T follicular helper cell (primary cell): ENCODE results near the gene C20orf202.

Experiments used
- DNase-seq: peaks from one replicate; pipeline ENCODE4 v3.0.0-alpha.2; 2020; ENCODE audit warnings: low read depth

C20orf202 gene

GRCh38 chr20:1184638-1185315, 18.5 kb upstream of the C20orf202 start, which contains the start of gene TMEM74B:
Gene TMEM74B, minus strand, starts transcription at chr20:1184981. Its CDS starts 1,180 bp downstream, at chr20:1183801.
- no peak for DNase-seq

- DNase-seq: no peak
Observed at GRCh38 chr20:1185316-1185741, 17.9 kb upstream of the C20orf202 start.

GRCh38 chr20:1185790-1186334, 17.4 kb upstream of the C20orf202 start:
- peak; percentile 24 for DNase-seq

- DNase-seq: no peak
Observed at GRCh38 chr20:1186367-1186991, 16.8 kb upstream of the C20orf202 start.

- no peak for DNase-seq
Observed at GRCh38 chr20:1187605-1188171, 15.6 kb upstream of the C20orf202 start.

GRCh38 chr20:1188347-1188746, 14.9 kb upstream of the C20orf202 start:
- DNase-seq: no peak

- DNase-seq: no peak
Observed at GRCh38 chr20:1189827-1190226, 13.4 kb upstream of the C20orf202 start.

GRCh38 chr20:1190847-1191246, 12.4 kb upstream of the C20orf202 start:
- DNase-seq: no peak

- no peak for DNase-seq
Observed at GRCh38 chr20:1191299-1191698, 12.0 kb upstream of the C20orf202 start.

- DNase-seq: no peak
Observed at GRCh38 chr20:1195226-1195625, 8.0 kb upstream of the C20orf202 start.

- no peak for DNase-seq
Observed at GRCh38 chr20:1196634-1197033, 6.6 kb upstream of the C20orf202 start.

- DNase-seq: no peak
Observed at GRCh38 chr20:1197801-1198200, 5.5 kb upstream of the C20orf202 start.

GRCh38 chr20:1198751-1199150, 4.5 kb upstream of the C20orf202 start:
- DNase-seq: no peak

- no peak for DNase-seq
Observed at GRCh38 chr20:1199212-1199873, 3.9 kb upstream of the C20orf202 start.

GRCh38 chr20:1199964-1200363, 3.3 kb upstream of the C20orf202 start:
- no peak for DNase-seq

- no peak for DNase-seq
Observed at GRCh38 chr20:1203630-1204029, 376 bp downstream of the C20orf202 start.

GRCh38 chr20:1204113-1204512, 859 bp downstream of the C20orf202 start:
- no peak for DNase-seq

- no peak for DNase-seq
Observed at GRCh38 chr20:1204576-1204975, 1.3 kb downstream of the C20orf202 start.

GRCh38 chr20:1205802-1206201, 2.5 kb downstream of the C20orf202 start:
- no peak for DNase-seq

- no peak for DNase-seq
Observed at GRCh38 chr20:1206366-1207148, 3.3 kb downstream of the C20orf202 start.

- DNase-seq: no peak
Observed at GRCh38 chr20:1207293-1207878, 4.1 kb downstream of the C20orf202 start.
